CD4-positive, CD25-positive, alpha-beta regulatory T cell (primary cell): ENCODE results near the gene CD8B2. TPM values are rescaled to one million over a fixed set of nuclear protein-coding genes. Genes with fewer than 3 reads are reported as not detected.
"Not testable (repeated sequence)": the region's sequence is repeated elsewhere in the genome, so short reads cannot be mapped to it uniquely, and the experiment has no call there.

Source experiments
- ATAC-seq, 2 donors: fragments of 150-1000 bp; cut with Tn5 transposase; one replicate each; pipeline ENCODE4 v1.10.0; 2021; ENCODE audit warnings: low read depth in 2 of 2, moderate number of reproducible peaks in 2 of 2, moderate library complexity in 1 of 2
- DNase-seq, 3 donors: peaks; one replicate each; pipeline versions ENCODE4 v3.0.0 to v3.0.0-alpha.2; 2012 to 2022; ENCODE audit warnings: mixed read lengths in 1 of 3
- H3K27ac ChIP-seq: one replicate; pipeline ENCODE4 v1.7.0; 2013; ENCODE audit warnings: mild to moderate bottlenecking, low read length; ENCODE audit not compliant: insufficient read depth, poor library complexity, severe bottlenecking
- H3K27me3 ChIP-seq: one replicate; pipeline ENCODE4 v1.7.0; 2013; ENCODE audit warnings: low read length; ENCODE audit not compliant: control insufficient read depth, insufficient read depth
- H3K36me3 ChIP-seq: one replicate; pipeline ENCODE4 v1.7.0; 2013; ENCODE audit warnings: mild to moderate bottlenecking, low read length, moderate library complexity; ENCODE audit not compliant: control insufficient read depth, insufficient read depth
- H3K4me1 ChIP-seq: 2 replicates; pipeline ENCODE4 v1.7.0; 2013; ENCODE audit warnings: mild to moderate bottlenecking, low read length; ENCODE audit not compliant: insufficient read depth, control insufficient read depth, poor library complexity, severe bottlenecking
- H3K4me3 ChIP-seq: one replicate; pipeline ENCODE4 v1.7.0; 2013; ENCODE audit warnings: low read depth, mild to moderate bottlenecking, low read length, moderate library complexity
- H3K9me3 ChIP-seq, 2 experiments: 1 replicate in 1 of 2; 2 replicates in 1 of 2; pipeline ENCODE4 v1.7.0; 2013; ENCODE audit warnings: low read length in 2 of 2, mild to moderate bottlenecking in 1 of 2, moderate library complexity in 1 of 2; ENCODE audit not compliant: control insufficient read depth in 2 of 2
- H3K27ac Mint-ChIP-seq, 3 donors: one replicate each; pipeline ENCODE4 v1.8.0; 2020 to 2022; ENCODE audit warnings: mild to moderate bottlenecking in 3 of 3, mixed read lengths in 3 of 3, moderate library complexity in 2 of 3
- H3K27me3 Mint-ChIP-seq: one replicate; pipeline ENCODE4 v1.8.0; 2022; ENCODE audit warnings: mild to moderate bottlenecking, mixed read lengths
- H3K36me3 Mint-ChIP-seq: one replicate; pipeline ENCODE4 v1.8.0; 2020; ENCODE audit warnings: mixed read lengths
- H3K4me1 Mint-ChIP-seq, 4 donors: one replicate each; pipeline ENCODE4 v1.8.0; 2020 to 2022; ENCODE audit warnings: mixed read lengths in 4 of 4, mild to moderate bottlenecking in 1 of 4
- H3K4me3 Mint-ChIP-seq, 4 donors: one replicate each; pipeline ENCODE4 v1.8.0; 2020 to 2022; ENCODE audit warnings: mild to moderate bottlenecking in 4 of 4, mixed read lengths in 4 of 4, moderate library complexity in 3 of 4
- H3K9me3 Mint-ChIP-seq, 7 donors: one replicate each; pipeline ENCODE4 v1.8.0; 2020 to 2022; ENCODE audit warnings: mixed read lengths in 7 of 7, mild to moderate bottlenecking in 3 of 7, moderate library complexity in 2 of 7
- polyA plus RNA-seq, 4 donors: library from polyadenylated mRNA; unstranded; fragments of 300-500 nt; fragmentation: Illumina TruSeq; gene quantifications; one replicate each; pipeline ENCODE4 v1.2.3, GENCODE V29; 2021
- total RNA-seq: library from RNA; stranded (reverse); gene quantifications from one replicate; pipeline ENCODE4 v1.2.3, GENCODE V29; 2022

CD8B2 gene
- total and polyA plus RNA-seq, 5 donors from 2014 or later: 0.06 to 0.19 (median 0.13) TPM; not detected in 2

DNA sequence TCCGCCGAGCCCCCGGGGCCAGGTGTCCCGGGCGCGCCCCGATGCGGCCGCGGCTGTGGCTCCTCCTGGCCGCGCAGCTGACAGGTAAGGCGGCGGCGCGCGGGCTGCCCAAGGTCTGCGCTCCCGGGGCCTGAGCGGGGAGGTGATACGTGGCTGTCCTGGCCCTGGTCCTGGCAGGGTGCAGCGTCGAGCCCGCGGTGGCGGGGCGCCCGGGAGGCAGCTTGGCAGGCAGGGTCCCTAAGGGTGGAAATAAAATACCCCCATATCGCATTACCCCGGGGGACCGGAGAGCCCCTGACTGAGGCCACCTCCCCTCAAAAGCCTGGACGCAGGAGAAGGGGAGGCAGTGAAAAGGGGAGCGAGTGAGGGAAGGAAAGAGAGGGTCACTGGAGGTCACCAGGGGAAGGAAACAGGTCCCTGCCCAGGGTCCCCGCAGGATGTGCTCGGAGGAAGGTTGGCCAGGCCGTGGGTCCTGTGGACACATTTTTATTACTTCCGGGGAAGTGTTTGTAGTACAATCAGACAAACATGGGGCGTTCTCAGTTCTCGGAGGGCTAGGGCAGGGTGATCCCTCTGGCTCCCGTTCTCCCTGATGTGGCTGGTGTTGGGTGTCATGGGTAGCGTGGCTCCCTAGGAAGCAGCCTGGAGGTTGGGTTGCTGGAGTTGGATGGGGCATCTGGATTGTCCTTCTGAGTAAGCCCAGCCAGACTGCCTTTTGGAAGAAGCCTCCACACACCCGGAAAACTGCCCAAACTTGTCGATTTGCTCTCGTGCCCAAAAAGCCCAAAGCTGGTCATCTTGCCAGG is 425 bp downstream of the CD8B2 start:
- DNase-seq, H3K4me1 Mint-ChIP-seq, H3K27ac ChIP-seq, ATAC-seq, H3K9me3 Mint-ChIP-seq, H3K27ac Mint-ChIP-seq, H3K4me3 Mint-ChIP-seq, H3K4me3 ChIP-seq, H3K4me1 ChIP-seq, H3K27me3 ChIP-seq, H3K36me3 Mint-ChIP-seq, H3K36me3 ChIP-seq, H3K9me3 ChIP-seq: not testable (repeated sequence)
- H3K27me3 Mint-ChIP-seq: peaks cover 24% of the 10 kb centered on the region

DNA sequence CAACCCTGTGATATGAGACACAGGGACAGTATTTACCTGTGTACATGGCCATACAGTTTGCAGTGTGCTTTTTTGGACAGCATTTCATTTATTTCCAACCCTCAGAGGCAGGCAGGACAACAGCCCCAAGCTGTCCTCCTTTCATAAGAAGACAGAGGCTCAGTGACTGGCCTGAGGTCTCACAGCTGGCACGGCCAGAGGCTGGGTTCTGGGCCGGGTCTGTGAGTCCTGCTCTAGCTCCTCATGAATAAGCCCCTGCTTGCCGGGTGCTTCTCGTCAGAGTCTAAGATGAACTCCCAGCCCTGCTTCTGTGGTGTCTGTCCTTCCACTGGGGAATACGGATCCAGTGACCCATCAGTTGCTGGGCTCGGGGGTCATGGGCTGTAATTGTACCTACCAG is 2.5 kb downstream of the CD8B2 start:
- not testable (repeated sequence) for DNase-seq, H3K4me3 Mint-ChIP-seq, H3K27ac Mint-ChIP-seq, H3K36me3 ChIP-seq, H3K9me3 Mint-ChIP-seq, H3K36me3 Mint-ChIP-seq, ATAC-seq, H3K4me1 Mint-ChIP-seq, H3K27ac ChIP-seq, H3K4me1 ChIP-seq, H3K27me3 ChIP-seq, H3K9me3 ChIP-seq, H3K4me3 ChIP-seq
- H3K27me3 Mint-ChIP-seq: peaks cover 19% of the 10 kb centered on the region

DNA sequence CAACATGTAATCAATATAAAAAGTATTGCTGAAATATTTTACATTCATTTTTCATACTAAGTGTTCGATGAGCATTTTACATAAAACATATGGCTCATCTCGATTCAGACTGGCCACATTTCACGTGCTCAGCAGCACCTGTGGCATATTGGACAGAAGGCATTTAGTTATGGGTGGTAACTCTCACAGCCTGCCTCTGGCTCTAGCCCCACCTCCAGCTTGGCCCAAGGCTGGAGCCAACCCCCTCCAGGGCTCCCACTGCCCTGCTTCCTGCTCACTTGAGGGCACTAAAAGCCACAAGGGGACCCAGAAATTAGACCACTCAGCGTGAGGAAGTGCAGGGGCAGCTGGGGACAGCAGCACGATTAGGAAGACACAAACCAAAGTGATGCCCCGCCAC is 5.2 kb downstream of the CD8B2 start:
- H3K27ac Mint-ChIP-seq, H3K36me3 ChIP-seq, H3K9me3 ChIP-seq, H3K36me3 Mint-ChIP-seq, DNase-seq, H3K9me3 Mint-ChIP-seq, H3K4me1 Mint-ChIP-seq, H3K4me3 ChIP-seq, H3K4me3 Mint-ChIP-seq, H3K27ac ChIP-seq, H3K27me3 ChIP-seq, H3K4me1 ChIP-seq, ATAC-seq: not testable (repeated sequence)
- peaks cover 12% of the 10 kb centered on the region for H3K27me3 Mint-ChIP-seq

DNA sequence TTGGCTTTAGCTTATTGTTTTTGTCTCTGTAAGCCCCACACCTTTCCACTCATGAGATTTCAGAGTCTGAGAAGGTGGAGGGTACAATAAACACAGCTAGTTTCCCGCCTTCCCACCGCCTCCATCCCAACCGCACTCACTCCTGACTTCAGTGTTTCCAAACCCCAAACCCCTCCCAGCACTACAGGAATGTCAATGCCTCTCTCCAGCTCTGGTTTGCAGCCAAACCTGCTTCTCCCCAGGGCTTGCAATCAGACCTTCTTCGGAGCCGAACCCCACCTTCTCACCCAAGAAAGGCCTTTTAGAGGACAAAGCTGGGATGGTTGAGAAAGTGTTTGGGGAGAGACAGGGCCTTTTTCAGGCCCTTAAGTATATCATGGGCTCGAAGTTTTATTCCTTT is 5.7 kb downstream of the CD8B2 start:
- not testable (repeated sequence) for H3K9me3 ChIP-seq, H3K27ac Mint-ChIP-seq, H3K27me3 ChIP-seq, H3K27me3 Mint-ChIP-seq, H3K9me3 Mint-ChIP-seq, H3K4me3 Mint-ChIP-seq, H3K4me1 Mint-ChIP-seq, H3K4me3 ChIP-seq, ATAC-seq, H3K36me3 ChIP-seq, H3K4me1 ChIP-seq, H3K27ac ChIP-seq, H3K36me3 Mint-ChIP-seq, DNase-seq

DNA sequence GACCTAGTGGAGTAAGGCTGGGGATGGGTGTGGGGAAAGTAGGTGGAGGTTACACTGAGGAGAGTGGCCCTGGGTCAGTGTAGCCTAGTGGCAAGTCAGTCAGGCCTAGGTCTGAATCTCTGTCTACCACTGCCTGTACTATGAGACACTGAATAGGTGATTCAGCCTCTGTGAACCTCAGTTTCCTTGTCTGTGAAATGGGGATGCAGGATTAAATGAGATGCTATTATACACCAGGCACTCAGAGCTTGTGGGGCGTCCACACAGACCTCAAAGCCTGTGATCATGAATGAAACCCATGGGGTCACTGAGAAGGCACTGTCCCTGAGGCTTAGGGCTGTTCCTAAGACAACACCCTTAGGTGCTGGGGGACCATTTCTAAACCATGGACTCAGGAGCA is 11.4 kb downstream of the CD8B2 start:
- H3K4me3 ChIP-seq: not testable (repeated sequence)

DNA sequence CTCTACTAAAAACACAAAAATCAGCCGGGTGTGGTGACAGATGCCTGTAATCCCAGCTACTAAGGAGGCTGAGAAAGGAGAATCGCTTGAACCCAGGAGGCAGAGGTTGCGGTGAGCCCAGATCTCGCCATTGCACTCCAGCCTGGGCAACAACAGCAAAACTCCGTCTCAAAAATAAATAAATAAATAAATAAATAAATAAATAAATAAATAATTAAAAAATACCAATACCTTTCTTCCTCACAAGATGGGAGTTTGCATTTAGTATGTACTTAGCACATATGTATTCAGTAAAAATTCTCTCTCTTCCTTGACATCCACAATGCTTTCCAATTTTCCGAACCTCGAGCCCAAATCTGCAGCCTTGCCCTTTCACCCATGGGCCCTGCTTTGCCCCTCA is 13.2 kb downstream of the CD8B2 start:
- not testable (repeated sequence) for H3K4me3 Mint-ChIP-seq, H3K27ac ChIP-seq, ATAC-seq, H3K36me3 Mint-ChIP-seq, H3K36me3 ChIP-seq, H3K27me3 Mint-ChIP-seq, H3K9me3 ChIP-seq, H3K27ac Mint-ChIP-seq, DNase-seq, H3K27me3 ChIP-seq, H3K9me3 Mint-ChIP-seq, H3K4me1 Mint-ChIP-seq, H3K4me3 ChIP-seq, H3K4me1 ChIP-seq

More for the DNA sequence above, 11.4 kb downstream of the CD8B2 start:
- H3K4me1 Mint-ChIP-seq, DNase-seq, H3K36me3 ChIP-seq, H3K27me3 ChIP-seq, H3K4me3 Mint-ChIP-seq, H3K9me3 ChIP-seq, H3K27me3 Mint-ChIP-seq, H3K4me1 ChIP-seq, H3K27ac Mint-ChIP-seq, H3K36me3 Mint-ChIP-seq, H3K27ac ChIP-seq, ATAC-seq, H3K9me3 Mint-ChIP-seq: not testable (repeated sequence)

DNA sequence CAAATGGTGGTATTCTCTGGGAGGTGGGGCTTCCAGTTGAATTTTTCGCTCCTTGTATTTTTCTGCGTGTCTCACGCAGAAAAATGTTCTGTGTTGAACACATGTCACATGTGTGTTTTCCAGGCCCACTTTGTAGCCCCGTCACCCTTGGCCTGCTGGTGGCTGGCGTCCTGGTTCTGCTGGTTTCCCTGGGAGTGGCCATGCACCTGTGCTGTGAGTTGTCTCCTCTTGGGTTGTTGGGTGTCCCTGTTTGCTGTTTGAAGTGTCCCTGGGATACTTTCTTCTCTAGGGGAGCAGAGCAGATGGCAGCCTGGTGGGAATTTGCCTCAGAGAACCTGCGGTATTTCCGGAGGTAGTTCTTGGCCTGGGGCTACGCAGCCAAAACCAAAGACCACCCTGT is 15.2 kb downstream of the CD8B2 start:
- H3K4me3 Mint-ChIP-seq, H3K4me1 Mint-ChIP-seq, H3K27me3 ChIP-seq, H3K27ac Mint-ChIP-seq, H3K27me3 Mint-ChIP-seq, H3K36me3 ChIP-seq, H3K4me3 ChIP-seq, H3K9me3 Mint-ChIP-seq, H3K27ac ChIP-seq, ATAC-seq, H3K4me1 ChIP-seq, DNase-seq, H3K9me3 ChIP-seq, H3K36me3 Mint-ChIP-seq: not testable (repeated sequence)

DNA sequence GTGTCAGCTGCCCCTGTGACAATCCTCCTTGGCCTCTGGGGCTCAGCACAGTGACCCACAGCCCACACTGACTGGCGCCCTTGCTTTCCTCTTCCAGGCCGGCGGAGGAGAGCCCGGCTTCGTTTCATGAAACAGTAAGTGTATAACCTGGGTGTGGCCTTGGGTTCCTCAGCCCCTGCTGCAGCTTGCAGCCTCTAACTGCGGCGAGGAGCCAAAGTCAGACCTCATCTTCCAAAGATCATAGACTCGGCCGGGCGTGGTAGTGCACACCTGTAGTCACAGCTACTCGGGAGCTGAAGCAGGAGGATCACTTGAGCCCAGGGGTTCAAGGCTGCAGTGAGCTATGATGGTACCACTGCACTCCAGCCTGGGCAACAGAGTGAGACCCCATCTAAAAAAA is 17.0 kb downstream of the CD8B2 start:
- H3K27ac ChIP-seq, DNase-seq, H3K4me3 ChIP-seq, H3K9me3 Mint-ChIP-seq, H3K36me3 ChIP-seq, H3K27me3 Mint-ChIP-seq, H3K4me1 Mint-ChIP-seq, H3K36me3 Mint-ChIP-seq, H3K27ac Mint-ChIP-seq, H3K4me3 Mint-ChIP-seq, H3K4me1 ChIP-seq, H3K27me3 ChIP-seq, ATAC-seq, H3K9me3 ChIP-seq: not testable (repeated sequence)
